Embryonic facial prominence (tissue), 1 donor: ENCODE results near the gene OLFML2B.

Experiments
- DNase-seq: peaks from one replicate; pipeline ENCODE4 v3.0.0-alpha.2; 2016; ENCODE audit errors: extremely low spot score

The OLFML2B gene

DNA sequence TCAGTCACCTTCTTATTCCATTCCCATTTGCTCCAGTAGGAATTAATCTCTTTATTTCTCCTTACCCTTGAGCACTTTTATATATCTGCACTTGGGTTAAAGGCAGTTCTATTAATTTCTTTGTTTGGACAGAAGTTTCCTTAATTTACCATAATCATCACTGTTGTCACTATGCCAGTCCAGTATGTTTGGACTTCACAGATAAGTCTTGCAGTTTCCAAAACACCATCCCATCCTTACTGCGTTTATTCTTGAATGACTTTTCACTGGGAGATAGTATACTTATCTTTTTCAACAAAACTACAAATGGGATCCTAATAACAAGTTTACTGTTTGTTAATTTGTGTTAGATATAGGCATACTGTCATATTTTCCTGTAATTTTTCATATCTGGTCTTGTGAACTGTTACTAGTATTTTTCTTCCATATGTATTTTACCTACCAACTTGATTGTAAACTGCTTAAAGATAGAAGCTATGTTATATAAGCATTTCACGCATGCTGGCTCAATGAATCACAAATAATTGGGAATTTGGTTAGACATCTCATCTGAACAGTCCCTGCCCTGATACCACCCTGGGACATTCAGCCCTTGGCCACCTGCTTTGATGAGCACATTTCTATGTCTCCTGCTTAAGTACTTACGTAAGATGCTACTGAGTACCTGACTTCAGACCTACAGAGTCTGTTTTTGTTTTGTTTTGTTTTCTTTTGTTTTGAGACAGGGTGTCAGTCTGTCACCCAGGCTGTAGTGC is 78.2 kb downstream of the OLFML2B start:
- DNase-seq: no peak

DNA sequence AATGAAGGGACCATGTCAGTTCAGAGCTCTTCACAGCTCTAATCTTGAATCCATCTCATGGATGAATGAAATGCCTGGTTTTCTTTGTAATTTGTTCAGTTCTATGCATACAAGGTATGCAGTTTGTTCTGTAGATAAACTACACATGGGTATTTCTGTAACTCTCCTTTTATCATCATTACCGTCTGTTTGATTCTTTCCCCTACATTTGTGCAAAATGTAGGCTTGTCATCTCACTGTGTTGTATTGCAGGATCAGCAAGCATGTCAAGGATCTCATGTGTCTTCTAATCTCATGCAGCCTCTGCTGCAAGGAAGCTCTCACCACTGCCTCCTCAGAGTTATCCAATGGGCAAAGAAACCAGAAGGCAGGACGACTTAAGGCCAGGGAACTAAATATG is 79.3 kb downstream of the OLFML2B start:
- DNase-seq: no peak

DNA sequence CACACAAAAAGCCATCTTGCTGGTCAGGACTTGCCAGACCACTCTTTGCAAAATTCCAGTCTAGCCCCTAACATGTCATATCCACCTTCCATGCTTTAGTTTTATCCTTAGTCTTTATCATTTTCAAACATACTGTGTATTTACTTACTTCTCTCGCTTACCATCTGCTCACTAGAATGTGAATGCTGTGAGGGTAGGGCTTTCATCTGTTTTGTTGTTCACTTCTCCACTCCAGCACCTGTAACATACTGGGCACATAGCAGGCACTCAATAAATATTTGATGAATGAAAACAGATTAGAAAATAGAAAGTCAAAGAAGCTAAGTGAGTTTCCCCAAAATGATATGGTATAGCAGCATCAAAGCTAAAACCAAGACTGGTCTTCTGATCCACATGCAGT is 79.9 kb downstream of the OLFML2B start:
- DNase-seq: no peak

DNA sequence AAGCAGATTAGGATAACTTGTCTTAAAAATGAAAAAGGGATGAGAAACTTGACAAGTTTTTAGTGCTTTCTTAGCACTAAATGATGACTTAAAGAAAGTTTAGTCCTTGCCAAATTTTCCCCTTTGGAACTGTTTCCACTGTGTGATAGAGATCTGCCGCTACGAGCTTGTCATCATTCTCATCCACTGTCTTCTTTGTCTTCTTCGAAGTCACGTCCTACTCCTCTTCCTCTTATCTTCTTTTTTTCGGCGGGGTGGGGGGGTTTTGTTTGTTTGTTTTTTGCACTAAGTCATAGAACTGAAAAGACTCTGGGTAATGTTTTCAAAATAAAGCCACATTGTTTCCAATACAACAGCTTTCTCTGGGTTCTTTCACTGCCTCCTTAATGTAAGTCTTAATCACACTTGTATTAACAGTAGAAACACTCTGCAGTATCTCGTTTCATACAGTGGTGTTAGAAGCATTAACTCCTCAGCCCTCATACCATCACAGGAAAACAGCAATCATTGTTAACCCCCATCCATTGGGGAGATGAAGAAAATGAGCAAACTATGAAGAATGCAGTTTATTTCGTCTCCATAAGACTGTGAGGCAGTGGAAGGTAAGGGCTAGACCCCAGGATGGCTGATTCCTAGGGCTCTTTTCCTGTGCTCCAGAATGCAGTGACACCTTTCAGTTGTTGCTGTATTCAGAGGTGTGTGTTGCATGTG is 81.8 kb downstream of the OLFML2B start:
- no peak for DNase-seq

DNA sequence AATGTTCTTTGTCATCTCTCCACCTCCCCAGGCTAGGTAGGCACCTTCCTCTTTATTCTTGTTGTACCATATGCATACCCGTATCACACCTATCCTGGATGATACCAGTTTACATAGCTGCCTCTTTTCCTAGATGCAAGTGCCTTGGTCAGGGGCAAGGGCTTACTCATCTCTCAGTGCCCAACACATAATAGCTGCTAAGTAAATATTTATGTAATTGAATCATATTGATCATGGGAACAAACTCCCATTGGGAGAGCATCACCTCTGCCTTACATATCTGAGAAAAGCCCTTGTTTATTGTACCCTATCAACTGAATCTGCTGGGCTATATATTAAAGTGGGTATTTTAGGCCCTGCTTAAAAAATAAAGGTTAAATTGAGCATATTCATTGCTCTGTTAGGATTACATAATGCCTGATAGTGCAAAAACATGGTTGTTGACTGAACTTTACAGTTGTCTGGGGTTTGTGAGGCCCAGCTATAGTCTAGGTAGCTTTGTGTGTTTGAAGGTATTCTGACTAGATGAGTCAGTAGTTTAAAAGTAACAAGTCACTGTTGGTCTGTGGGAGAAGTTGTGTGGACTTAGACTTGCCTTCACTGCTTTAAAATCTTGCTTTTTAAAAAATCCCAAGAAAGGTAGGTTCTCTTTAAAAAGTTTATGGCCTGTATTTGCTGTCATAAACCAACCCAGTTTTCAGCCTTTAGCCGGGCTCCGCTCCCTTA is 82.6 kb downstream of the OLFML2B start:
- DNase-seq: no peak

DNA sequence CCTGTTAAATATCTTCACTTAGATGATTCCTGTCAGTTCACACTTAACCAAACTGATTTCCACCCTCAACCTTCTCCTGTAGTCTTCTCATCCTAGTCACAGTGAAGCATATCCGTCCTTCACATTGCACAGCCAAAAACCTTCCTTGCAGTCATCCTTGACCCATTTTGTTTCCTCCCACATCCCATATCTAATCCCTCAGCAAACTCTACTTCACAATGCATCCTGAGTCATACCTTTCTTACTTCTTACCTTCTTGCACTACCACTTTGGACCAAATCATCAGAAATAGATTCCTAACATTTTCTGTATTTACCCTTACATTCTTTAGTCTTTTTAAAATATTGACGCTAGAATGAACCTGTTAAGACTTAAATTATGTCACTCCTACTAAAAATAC is 86.9 kb downstream of the OLFML2B start:
- no peak for DNase-seq

DNA sequence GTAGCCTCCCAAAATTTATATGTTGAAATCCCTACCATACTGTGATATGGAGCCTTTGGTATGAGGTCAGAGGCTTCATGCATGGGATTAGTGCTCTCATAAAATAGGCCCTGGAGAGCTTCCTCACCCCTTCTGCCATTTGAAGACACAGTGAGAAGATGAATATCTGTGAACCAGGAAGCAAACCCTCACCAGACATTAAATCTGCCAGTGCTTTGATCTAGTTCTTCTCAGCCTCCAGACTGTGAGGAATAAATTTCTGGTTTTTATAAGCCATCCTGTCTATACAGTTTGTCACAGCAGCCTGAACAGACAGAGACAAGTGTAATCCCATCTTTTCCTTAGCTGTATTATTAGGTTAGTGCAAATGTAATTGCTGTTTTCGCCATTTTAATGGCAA is 88.4 kb downstream of the OLFML2B start:
- no peak for DNase-seq

DNA sequence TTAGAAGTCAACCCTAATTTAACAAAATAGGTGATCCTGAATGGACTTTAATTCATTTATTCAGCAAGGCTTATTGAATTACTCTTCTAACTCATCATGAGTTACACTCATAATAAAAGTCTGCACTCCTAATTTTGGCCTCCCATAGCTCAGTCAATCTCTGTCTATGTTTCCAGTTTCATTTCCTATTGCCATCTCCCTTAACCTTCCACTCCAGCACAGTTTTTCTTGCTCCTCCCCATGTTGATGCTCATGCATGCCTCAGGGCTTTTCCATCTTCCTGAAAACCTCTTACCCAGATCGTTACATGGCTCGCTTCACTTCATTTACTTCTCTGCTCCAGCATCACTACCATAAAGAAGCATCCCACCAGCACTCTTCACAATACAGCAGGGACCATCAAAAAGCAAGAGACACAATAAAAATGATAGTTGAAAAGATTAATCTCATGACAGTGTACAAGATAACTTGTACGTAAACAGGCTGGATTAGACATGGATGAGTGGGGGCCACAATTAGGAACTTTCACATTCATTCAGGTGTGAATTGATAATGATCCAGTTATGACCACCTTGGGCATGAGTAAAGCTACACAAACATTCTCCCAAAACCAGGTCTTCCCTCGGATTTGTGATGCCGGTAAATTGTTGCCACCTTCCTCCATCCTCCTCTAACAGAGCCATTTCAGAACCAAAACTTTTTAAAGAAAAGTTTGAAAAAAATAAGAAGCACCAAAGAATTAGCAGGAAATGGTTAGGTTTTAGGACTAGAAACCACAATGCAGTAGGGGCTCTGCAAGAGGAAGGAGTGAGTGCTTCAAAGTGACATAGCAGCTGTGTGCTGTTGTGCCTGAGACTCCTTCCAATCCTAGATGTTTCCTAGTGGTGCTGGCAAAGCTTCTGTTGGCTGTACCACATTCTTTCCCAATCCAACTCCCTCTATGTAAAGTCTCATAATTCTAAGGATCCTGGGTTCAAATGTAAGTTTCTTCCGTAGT is 89.8 kb downstream of the OLFML2B start:
- no peak for DNase-seq
